MG63 (cell line): Measurements from ENCODE around the gene JKAMP. TPM values are rescaled to one million over a fixed set of nuclear protein-coding genes. Genes with fewer than 3 reads are reported as not detected.

Experiments
- total RNA-seq: library from RNA; depleted of rRNA; stranded (reverse); fragments of >200 nt; shearing (Covaris generic); gene quantifications from 2 replicates; pipeline ENCODE4 v1.2.3, GENCODE V29; 2014; ENCODE audit warnings: low replicate concordance; rRNA removed

The JKAMP gene
- total RNA-seq, 1 experiment from 2014 or later = 49.5 TPM

Other genes starting within 250 kb of the JKAMP start
- 0.15 and 0.66 TPM in 2 replicates for gene GPR135, start 19.1 kb upstream of the JKAMP start, total RNA-seq
- gene L3HYPDH, start 109 bp upstream of the JKAMP start, total RNA-seq = 22.3 and 57.5 TPM in 2 replicates
- gene CCDC175, start 92.3 kb downstream of the JKAMP start, total RNA-seq = not detected in 2 replicates